ENCODE data around the gene CCDC90B.

DNA sequence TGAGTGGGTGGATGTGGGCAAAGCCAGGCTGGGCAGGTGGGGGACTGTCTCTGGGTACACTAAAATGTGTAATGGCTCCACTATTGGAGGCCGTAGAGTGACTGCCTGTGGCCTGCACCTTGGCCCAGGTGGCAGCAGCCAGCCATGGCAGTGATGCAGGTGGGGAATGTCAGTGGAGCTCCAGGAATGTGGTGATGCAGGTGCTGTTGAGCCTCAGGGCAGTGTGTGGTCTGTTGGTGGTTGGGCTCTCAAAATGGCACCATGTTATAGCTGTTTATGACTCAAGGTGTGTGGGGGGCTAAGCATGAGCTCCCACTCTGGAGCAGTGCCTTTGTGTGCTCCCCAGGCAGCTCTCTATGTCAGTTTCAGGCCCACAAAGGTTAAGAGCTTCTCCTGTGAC, 40.2 kb upstream of the CCDC90B start:
- TF ChIP-seq, protein P1, sequence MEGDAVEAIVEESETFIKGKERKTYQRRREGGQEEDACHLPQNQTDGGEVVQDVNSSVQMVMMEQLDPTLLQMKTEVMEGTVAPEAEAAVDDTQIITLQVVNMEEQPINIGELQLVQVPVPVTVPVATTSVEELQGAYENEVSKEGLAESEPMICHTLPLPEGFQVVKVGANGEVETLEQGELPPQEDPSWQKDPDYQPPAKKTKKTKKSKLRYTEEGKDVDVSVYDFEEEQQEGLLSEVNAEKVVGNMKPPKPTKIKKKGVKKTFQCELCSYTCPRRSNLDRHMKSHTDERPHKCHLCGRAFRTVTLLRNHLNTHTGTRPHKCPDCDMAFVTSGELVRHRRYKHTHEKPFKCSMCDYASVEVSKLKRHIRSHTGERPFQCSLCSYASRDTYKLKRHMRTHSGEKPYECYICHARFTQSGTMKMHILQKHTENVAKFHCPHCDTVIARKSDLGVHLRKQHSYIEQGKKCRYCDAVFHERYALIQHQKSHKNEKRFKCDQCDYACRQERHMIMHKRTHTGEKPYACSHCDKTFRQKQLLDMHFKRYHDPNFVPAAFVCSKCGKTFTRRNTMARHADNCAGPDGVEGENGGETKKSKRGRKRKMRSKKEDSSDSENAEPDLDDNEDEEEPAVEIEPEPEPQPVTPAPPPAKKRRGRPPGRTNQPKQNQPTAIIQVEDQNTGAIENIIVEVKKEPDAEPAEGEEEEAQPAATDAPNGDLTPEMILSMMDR (IDR thresholded peaks at IDR 0.05), result no peak
- TF ChIP-seq EP300 (IDR thresholded peaks at IDR 0.05), result no peak
- TF ChIP-seq POLR2A (IDR thresholded peaks at IDR 0.05), result no peak
